Measurements from ENCODE around the gene MED9.

Gene MED9

GRCh38 chr17:17538417-17539391 lies 61.9 kb downstream of the MED9 start:
- no peak for DNase-seq (ENCODE audit: low read depth)

GRCh38 chr17:17539591-17539990 lies 62.8 kb downstream of the MED9 start:
- DNase-seq (ENCODE audit: low read depth), result no peak

GRCh38 chr17:17540278-17540906 lies 63.6 kb downstream of the MED9 start:
- DNase-seq (ENCODE audit: low read depth), result no peak

DNA sequence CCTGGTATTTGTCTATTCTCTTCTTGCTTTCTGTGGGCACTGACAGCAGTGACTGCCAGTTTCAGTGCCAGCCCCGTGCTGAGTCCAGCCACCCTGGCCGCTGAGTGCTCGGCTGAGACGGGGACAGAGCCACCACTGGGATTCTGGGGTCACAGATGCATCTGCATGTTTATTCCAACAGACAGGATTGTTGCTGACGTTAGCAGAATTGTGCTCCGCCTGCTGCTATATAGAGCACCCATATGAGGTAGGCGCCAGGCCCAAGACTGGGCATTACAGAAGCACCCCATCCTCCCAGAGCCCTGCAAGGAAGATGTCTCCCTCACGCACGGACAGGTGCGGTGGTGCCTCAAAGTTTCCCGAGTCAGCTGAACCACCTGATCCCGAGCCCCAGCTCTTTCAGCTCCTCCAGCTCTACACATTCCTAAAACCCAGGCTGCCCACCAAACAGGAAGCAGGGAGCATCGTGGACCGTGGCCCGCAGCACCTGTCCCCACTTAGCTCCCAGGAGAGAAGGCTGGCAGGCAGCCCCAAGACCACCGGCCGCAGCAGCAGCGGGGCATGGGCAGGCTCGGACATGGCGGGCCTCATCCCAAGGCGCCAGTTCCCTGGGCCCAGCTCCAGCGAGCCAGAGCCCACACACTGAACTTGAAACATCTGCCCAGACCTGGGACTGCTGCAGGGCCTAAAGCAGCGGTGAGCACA lies 64.3 kb downstream of the MED9 start:
- no peak for DNase-seq (ENCODE audit: low read depth)

DNA sequence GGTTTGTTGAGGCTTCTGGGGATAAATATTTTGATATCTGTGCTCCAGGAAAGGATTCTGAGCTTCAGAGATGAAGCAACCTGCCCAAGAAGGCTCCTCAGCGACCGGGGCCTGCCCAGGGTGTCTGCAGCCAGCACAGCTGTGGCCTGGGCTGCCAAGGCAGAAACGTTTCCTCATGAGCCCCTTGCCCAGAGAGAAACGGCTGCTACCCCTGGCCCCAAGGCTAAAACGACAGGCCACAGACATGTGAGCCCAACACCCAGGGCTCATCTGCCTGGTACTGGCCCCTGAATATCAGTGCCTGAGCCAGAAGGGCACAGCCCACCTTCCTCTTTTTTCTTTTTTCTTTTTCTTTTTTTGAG lies 64.8 kb downstream of the MED9 start:
- no peak for DNase-seq (ENCODE audit: low read depth)
